ENCODE results near the gene CXCL17.
"Not testable (repeated sequence)": the region's sequence is repeated elsewhere in the genome, so short reads cannot be mapped to it uniquely, and the experiment has no call there.

- not testable (repeated sequence) for TF ChIP-seq CTCF (optimal IDR thresholded peaks at IDR 0.05 in 1 of 3, IDR thresholded peaks at IDR 0.05 in 1 of 3, conservative IDR thresholded peaks at IDR 0.05 in 1 of 3; ENCODE audit: extremely low read depth in 1 of 3, insufficient read depth in 2 of 3, low read length in 3 of 3); EZH2 (IDR thresholded peaks at IDR 0.05; ENCODE audit: low read length)
Observed at GRCh38 chr19:42461231-42461630, 18.5 kb upstream of the CXCL17 start.

Data from keratinocyte (primary cell).